GM21576 (cell line): ENCODE measurements around the gene SLC28A1.

Source experiments
- ATAC-seq: cut with Tn5 transposase; IDR thresholded peaks from one replicate; pipeline ENCODE4 v1.9.1; 2021; ENCODE audit warnings: mild to moderate bottlenecking, moderate library complexity; ENCODE audit not compliant: unreplicated experiment

SLC28A1 gene

DNA sequence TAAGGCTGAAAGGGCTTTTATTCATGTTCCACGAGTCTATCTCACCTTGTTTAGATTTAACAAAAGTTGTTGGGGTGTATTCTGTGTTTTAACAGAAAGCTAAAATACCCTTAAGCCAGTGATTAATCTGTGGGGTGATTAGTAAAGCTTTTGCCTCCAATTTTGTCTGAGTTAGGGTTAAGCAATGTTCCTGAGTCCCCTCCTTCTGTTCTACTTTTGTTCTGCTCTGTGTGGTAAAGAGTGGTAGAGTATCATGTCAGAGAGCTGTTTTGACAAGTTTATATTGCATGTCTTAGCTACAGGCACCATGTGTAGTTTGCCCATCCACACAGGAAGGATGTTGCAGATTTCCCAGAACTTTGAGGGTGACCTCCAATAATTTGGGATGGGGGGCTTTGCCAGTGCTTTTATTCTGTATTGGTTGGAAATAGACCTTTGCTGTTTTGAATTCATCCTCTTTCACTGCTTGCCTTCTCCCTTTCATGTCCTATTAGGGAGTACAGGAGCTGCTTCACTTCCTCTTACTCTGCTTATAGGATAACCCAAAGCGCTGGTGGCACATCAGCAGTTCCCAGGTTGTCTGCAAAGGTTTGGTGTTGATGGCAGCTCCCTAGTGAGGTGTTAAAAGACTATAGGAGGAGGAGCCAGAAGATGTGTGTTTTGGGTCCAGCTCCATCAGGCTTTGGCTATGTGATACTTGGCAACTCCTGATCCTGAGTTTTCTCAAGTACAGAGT, 104.6 kb downstream of the SLC28A1 start:
- no peak for ATAC-seq

DNA sequence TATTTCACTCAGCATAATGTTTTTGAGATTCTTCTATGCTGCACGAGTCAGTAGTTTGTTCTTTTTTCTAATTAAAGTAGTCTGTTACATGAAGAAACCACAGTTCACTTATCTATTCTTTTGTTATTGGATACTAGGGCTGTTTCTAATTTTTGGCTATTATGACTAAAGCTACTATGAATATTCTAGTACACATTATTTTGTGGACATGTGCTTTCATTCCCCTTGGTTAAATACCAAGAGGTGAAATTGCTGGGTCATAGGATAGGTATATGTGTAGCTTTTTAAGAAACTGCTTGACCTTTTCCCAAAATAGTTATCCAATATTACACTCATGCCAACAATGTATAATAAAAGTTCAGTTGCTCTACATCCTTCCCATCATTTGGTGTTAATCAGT, 106.0 kb downstream of the SLC28A1 start:
- no peak for ATAC-seq

DNA sequence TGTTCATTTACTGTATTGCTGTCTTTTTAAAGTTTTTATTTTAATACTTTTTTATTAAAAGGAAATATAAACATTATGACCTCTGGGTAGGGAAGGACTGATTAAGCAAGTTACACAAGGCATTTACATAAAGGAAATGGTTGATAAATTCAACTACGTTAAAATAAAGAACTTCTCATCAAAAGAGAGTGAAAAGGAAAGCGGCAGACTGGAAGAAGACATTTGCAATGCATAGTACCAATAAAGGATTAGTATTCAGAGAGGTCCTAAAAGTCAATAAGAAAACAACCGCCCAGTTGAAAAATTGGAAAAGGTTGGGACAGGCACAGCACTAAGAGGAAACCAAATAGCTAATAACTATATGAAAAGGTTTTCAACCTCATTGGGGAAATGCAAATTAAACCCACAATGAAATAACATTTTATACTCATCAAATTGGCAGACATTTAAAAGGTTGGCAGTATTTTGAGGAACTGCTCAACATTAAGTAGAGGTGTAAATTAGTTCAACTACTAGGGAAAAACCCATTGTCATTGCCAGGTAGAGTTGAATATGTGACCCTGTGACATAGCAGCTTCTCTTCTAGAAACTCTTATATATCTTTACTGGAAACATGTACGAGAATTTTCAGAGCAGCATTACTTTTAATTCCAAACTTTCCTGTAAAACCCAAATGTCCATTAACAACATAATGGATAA, 106.7 kb downstream of the SLC28A1 start:
- no peak for ATAC-seq

DNA sequence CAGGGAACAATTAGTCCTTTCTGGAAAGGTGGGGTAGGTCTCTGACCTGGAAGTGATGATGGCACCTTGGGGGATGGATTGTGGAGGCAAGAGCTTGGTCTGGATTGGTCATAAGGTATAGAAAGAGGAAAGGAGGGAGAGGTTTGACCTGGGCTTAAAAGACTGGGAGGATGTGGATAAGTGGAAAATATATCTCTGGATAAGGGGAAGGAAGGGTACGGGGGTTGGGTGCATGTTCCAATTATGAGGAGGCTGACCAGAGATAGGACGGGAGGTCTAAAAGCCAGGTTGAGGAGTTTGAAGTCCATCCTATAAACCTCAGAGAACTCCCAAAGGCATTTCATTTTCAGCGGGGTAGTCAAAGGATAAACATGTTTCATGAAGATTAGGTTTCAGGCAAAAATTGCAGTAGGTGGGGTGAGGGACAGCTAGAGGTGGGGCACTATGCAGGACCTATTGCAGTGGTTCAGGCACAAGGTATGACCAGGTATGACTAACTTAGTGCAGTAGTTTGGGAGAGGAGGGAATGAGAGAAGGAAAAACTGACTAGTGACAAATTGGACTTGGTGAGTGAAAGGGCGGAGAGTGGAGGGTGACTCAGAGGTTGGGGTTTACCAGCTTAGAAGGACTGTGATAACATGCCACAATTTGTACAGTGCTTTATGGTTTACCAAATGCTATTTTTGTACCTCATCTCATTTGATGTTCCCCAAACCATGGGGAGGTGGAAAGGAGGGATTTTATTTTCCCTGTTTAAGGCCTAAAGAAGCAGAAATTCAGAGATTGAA, 107.9 kb downstream of the SLC28A1 start:
- ATAC-seq, result no peak
